HG02571 (cell line): Measurements from ENCODE around the gene NAV3.
"Not testable (repeated sequence)": the region's sequence is repeated elsewhere in the genome, so short reads cannot be mapped to it uniquely, and the experiment has no call there.

Experiments used
- ATAC-seq: cut with Tn5 transposase; IDR thresholded peaks from one replicate; pipeline ENCODE4 v1.9.1; 2021; ENCODE audit warnings: mild to moderate bottlenecking, moderate library complexity; ENCODE audit not compliant: unreplicated experiment

Gene NAV3

DNA sequence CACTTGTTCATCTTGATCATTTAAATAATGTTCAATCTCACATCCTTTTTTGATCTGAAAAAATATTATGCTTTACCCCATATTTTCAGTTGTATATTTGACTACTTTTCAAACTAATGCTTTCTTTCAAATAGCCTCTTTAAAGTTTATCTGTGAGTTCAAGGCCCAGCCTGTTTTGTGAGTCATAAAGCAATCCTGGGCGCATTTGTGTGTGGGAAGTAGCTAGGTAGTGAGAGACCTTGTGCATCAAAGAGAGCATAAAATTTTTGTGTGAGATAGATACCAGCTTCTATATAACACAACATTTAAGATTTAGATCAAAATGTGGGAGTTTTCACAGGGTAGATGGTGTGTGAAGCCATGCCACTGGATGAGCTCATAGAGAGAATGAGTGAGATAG lies 405.6 kb downstream of the NAV3 start:
- no peak for ATAC-seq

DNA sequence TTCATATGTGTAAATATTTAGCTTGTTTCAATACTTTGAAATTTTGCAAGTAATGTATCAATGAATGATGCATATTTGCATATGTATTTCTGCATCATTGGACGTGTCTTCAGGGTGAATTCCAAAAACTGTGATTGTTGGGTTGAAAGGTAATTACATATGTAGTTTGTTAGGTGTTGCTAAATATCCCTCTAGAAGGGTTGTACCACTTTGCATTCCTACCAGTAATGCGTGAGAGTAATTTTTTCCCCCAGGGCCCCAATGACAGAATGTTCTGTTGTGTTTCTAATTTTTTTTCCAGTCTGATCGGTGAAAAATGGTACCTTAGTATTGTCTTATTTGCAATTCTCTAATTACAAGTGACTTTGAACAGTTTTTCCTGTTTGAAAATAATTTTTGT lies 408.9 kb downstream of the NAV3 start:
- no peak for ATAC-seq

DNA sequence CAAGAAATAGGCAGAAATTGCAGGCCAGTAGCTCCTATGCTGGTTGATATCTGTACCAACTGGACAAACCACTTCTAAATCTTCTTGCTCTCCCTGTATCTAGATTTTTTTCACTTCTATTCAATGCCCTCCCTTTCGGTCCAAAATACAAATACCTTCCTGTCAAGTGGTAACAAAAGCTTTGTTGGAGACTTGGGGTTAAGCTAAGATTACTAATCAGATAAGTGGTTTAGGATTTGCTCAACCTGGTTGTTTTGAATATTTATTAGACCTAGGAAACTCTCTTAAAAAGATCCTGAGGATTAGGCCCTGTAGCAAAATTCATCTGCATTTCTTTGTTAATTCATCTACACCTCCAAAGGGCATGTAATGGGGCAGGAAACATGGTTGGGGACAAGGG lies 410.1 kb downstream of the NAV3 start:
- no peak for ATAC-seq

DNA sequence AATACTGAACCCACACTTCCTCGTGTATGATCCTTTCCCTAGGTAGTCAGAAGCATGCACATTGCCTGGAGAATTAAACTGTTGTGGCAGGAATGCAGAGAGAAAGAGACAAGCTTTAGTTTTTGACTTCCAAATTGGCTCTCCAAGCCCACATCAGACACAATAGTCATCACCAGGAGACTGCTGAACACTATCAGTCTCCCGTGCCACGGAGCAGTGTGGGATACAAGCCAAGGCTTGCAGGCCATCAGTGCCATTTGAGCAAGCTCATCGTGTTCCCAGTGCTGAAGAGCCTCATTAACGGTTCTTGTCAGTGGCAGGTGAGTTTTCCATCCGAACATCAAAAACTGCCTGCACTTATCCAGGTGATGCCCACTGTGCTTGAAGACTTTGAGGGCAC lies 410.8 kb downstream of the NAV3 start:
- no peak for ATAC-seq

DNA sequence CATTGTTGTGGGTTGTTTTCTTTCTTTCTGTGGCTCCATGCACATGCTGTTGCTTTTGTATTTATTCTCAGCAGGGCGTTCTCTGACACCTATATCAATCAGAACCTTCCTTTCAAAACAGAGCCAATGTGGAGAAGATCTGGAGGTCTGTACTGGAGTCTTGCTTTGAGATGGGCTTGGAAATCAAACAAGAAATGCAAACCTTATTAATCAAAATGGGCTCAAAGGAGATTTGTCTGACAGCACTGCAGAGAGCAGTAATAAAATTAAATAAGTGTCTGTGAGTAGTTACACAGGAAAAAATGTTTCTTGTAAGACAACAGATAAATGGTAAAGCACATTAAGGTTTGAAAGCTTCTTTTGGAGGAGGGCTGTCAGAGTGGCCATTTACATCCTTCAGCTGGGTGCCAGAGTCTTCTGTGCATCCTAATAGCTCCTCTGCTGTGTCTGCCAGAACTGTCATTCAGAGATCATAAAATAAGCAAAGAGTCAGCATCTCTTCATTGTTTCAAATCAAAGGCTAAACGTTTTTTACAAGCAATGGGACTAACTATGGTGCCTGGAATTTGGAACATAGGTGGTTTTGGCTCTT lies 414.3 kb downstream of the NAV3 start:
- ATAC-seq, result no peak

DNA sequence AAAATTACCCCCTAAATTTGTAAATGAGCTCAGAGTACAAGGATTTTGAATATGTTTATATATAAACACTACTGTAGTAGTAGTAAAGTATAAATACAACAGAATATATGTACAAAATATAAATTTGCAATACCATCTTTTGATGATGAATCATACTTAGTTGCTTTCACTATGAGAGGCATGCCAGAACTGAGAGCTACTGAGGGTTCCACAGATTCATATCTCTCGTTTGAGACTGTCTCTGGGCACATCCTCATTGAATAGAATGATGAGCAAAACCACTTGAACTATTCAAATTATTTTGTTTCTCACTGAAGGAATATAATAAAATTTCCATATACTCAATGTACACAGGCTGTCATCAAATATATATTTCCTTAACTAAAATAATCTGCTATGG lies 417.6 kb downstream of the NAV3 start:
- no peak for ATAC-seq

DNA sequence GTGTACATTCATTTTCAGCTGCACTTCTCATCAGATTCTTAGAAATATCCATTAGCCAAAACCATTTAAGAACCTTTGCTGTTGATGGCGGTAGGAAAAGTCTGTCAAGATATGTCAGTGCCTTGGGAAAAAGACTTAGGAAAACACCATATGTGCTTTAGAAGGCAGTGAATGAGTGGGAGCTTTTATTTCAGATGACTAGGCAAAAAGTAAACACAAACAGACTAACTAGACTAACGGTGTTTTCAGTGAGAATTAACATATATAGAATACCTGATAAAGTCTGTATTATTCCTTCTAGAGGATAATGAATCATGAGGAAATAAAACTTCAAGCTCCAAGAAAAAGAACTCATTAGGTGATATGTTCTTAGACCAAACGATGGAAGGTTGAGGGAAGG lies 418.9 kb downstream of the NAV3 start:
- ATAC-seq, result no peak

DNA sequence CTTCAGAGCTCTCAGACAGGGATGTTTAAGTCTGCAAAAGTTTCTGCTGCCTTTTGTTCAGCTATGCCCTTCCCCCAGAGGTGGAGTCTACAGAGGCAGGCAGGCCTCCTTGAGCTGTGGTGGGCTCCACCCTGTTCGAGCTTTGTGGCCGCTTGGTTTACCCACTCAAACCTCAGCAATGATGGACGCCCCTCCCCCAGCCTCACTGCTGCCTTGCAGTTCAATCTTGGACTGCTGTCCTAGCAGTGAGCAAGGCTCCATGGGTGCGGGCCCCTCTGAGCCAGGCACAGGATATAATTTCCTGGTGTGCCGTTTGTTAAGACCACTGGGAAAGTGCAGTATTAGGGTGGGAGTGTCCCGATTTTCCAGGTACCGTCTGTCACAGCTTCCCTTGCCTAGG lies 427.0 kb downstream of the NAV3 start:
- ATAC-seq, result not testable (repeated sequence)

DNA sequence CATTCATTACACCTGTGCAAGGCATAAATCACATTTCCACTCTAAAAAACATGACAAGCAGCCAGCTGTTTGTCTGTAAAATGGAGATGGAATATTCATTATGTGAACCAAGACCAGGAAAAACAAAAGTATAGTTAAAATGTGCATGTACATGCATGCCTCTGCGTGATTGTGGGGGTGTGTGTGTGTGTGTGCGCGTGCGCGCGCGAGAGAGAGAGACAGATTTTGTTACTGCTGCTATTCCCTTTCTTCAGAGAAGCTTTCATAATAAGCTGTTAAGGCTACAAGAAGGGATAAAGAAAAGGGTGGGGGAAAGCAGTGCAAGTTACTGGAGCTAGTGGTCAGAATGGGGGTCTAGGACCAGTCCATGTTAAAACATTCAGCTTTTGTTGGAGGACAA lies 430.3 kb downstream of the NAV3 start:
- ATAC-seq, result no peak

DNA sequence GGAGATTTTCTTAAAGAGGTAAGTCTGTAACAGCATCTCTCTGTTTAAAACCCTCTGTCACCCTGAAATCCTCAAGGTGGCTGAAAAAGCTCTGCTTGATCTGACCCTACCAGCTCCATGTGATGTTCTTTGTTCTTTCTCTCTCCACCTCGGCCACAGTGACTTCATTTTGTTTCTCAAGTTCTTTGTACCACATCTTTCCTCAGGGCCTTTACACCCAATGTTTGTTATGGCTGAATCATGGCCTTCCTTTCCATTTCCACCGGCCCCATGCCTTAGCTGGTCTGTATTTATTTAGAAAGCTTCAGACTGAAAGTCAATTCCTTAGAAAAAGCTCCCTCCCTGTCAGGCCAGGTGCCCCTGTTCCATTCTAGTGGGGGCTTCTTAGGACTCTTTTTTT lies 431.2 kb downstream of the NAV3 start:
- ATAC-seq, result no peak
